ENCODE measurements around the gene ZEB2.

Gene ZEB2

GRCh38 chr2:144377914-144378313 lies 142.0 kb downstream of the ZEB2 start:
- peaks cover 6% of the 10 kb centered on the region for H3K4me1 ChIP-seq (ENCODE audit: insufficient read depth, low read length)
- H3K4me3 ChIP-seq (ENCODE audit: low read depth in 1 of 2, low read length in 2 of 2), result no peak overlapping the region
- H3K4me2 ChIP-seq (ENCODE audit: insufficient read depth, low read length), result no peak overlapping the region
- no peaks in the 10 kb centered on the region for H3K79me2 ChIP-seq (ENCODE audit: insufficient read depth, low read length)
- H4K20me1 ChIP-seq (ENCODE audit: insufficient read depth, low read length), result no peaks in the 10 kb centered on the region
- no peak overlapping the region for H3K9ac ChIP-seq (ENCODE audit: low read depth, low read length)
- no peaks in the 10 kb centered on the region for H3K36me3 ChIP-seq (ENCODE audit: insufficient read depth, low read length)
- TF ChIP-seq EZH2 (IDR thresholded peaks at IDR 0.05; ENCODE audit: borderline replicate concordance, low read depth, low read length, severe bottlenecking), result no peak
- TF ChIP-seq, protein P1, sequence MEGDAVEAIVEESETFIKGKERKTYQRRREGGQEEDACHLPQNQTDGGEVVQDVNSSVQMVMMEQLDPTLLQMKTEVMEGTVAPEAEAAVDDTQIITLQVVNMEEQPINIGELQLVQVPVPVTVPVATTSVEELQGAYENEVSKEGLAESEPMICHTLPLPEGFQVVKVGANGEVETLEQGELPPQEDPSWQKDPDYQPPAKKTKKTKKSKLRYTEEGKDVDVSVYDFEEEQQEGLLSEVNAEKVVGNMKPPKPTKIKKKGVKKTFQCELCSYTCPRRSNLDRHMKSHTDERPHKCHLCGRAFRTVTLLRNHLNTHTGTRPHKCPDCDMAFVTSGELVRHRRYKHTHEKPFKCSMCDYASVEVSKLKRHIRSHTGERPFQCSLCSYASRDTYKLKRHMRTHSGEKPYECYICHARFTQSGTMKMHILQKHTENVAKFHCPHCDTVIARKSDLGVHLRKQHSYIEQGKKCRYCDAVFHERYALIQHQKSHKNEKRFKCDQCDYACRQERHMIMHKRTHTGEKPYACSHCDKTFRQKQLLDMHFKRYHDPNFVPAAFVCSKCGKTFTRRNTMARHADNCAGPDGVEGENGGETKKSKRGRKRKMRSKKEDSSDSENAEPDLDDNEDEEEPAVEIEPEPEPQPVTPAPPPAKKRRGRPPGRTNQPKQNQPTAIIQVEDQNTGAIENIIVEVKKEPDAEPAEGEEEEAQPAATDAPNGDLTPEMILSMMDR (IDR thresholded peaks at IDR 0.05; ENCODE audit: borderline replicate concordance, extremely low read depth, low read length, poor library complexity, severe bottlenecking), result no peak
- no peak overlapping the region for H2AFZ ChIP-seq (ENCODE audit: low read depth, low read length)
- H3K27me3 ChIP-seq (ENCODE audit: insufficient read depth, low read length, poor library complexity), result no peaks in the 10 kb centered on the region
- ATAC-seq (ENCODE audit: insufficient read depth, low read depth), result no peak
- DNase-seq, result no peak
- H3K9me3 ChIP-seq (ENCODE audit: insufficient read depth, low read length, severe bottlenecking), result no peaks in the 10 kb centered on the region
- H3K27ac ChIP-seq (ENCODE audit: low read length), result no peak overlapping the region

DNA sequence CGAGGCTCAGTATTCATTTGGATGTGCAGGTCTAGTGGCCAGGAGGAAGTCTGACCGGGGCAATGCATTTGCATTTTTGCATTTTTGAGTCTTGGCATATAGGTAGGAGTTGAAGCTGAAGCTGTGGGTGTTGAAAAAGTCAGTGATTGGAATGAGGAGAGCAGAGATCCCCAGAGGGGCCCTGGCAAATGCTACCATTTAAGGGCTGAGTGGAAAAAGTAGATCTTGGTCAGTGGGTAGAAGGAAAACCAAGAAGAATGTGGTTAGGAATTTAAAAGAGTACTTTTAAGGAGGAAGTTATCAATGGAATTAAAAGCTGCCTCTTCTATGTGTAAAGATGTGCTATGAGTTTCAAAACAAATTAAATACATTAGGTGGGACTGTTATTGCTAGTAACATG lies 143.0 kb downstream of the ZEB2 start:
- no peak overlapping the region for H3K4me3 ChIP-seq (ENCODE audit: low read depth in 1 of 2, low read length in 2 of 2)
- no peak overlapping the region for H3K27ac ChIP-seq (ENCODE audit: low read length)
- no peaks in the 10 kb centered on the region for H3K9me3 ChIP-seq (ENCODE audit: insufficient read depth, low read length, severe bottlenecking)
- no peak overlapping the region for H3K9ac ChIP-seq (ENCODE audit: low read depth, low read length)
- H3K36me3 ChIP-seq (ENCODE audit: insufficient read depth, low read length), result no peaks in the 10 kb centered on the region
- no peak overlapping the region for H2AFZ ChIP-seq (ENCODE audit: low read depth, low read length)
- TF ChIP-seq, protein P1 (IDR thresholded peaks at IDR 0.05; ENCODE audit: borderline replicate concordance, extremely low read depth, low read length, poor library complexity, severe bottlenecking), result no peak
- TF ChIP-seq EZH2 (IDR thresholded peaks at IDR 0.05; ENCODE audit: borderline replicate concordance, low read depth, low read length, severe bottlenecking), result no peak
- H3K79me2 ChIP-seq (ENCODE audit: insufficient read depth, low read length), result no peaks in the 10 kb centered on the region
- H3K4me2 ChIP-seq (ENCODE audit: insufficient read depth, low read length), result no peak overlapping the region
- DNase-seq, result no peak
- ATAC-seq (ENCODE audit: insufficient read depth, low read depth), result no peak
- H4K20me1 ChIP-seq (ENCODE audit: insufficient read depth, low read length), result no peaks in the 10 kb centered on the region
- H3K4me1 ChIP-seq (ENCODE audit: insufficient read depth, low read length), result no peaks in the 10 kb centered on the region
- no peaks in the 10 kb centered on the region for H3K27me3 ChIP-seq (ENCODE audit: insufficient read depth, low read length, poor library complexity)

- no peak overlapping the region for H3K4me3 ChIP-seq (ENCODE audit: low read depth in 1 of 2, low read length in 2 of 2)
- H3K9me3 ChIP-seq (ENCODE audit: insufficient read depth, low read length, severe bottlenecking), result no peaks in the 10 kb centered on the region
- no peaks in the 10 kb centered on the region for H3K27me3 ChIP-seq (ENCODE audit: insufficient read depth, low read length, poor library complexity)
- no peak overlapping the region for H2AFZ ChIP-seq (ENCODE audit: low read depth, low read length)
- H3K9ac ChIP-seq (ENCODE audit: low read depth, low read length), result no peak overlapping the region
- ATAC-seq (ENCODE audit: insufficient read depth, low read depth) (no peak), DNase-seq (no peak)
- no peaks in the 10 kb centered on the region for H3K36me3 ChIP-seq (ENCODE audit: insufficient read depth, low read length)
- H3K4me2 ChIP-seq (ENCODE audit: insufficient read depth, low read length), result no peak overlapping the region
- H3K79me2 ChIP-seq (ENCODE audit: insufficient read depth, low read length), result no peaks in the 10 kb centered on the region
- no peak for TF ChIP-seq EZH2 (IDR thresholded peaks at IDR 0.05; ENCODE audit: borderline replicate concordance, low read depth, low read length, severe bottlenecking)
- TF ChIP-seq, protein P1 (IDR thresholded peaks at IDR 0.05; ENCODE audit: borderline replicate concordance, extremely low read depth, low read length, poor library complexity, severe bottlenecking), result no peak
- H3K27ac ChIP-seq (ENCODE audit: low read length), result no peak overlapping the region
- no peaks in the 10 kb centered on the region for H3K4me1 ChIP-seq (ENCODE audit: insufficient read depth, low read length)
- H4K20me1 ChIP-seq (ENCODE audit: insufficient read depth, low read length), result no peaks in the 10 kb centered on the region
Measured at GRCh38 chr2:144376460-144376859, 143.5 kb downstream of the ZEB2 start.

DNA sequence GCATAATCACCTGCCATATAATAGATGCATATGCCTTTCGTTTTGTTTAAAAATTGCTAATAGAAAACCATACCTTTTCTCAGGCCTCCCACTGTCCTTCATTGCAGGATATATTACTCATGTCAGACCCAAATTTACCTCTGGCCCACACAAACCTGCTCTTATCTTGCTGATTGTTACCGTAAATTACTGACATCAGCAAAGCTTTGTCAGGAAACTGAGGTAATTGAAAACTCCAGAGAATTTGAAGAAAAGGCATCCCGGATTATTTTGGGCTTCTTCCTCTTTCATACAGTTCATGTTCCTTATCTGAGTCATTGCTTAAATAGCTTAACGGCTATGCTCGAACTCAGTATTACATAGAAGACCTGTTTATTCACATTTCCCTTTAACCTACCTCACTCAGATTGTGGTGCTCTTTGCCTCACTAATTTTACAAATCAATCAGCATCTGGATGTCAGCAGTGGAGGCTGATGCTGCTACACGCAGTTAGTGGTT lies 145.7 kb downstream of the ZEB2 start:
- H3K9ac ChIP-seq (ENCODE audit: low read depth, low read length), result no peak overlapping the region
- no peaks in the 10 kb centered on the region for H4K20me1 ChIP-seq (ENCODE audit: insufficient read depth, low read length)
- H3K9me3 ChIP-seq (ENCODE audit: insufficient read depth, low read length, severe bottlenecking), result no peaks in the 10 kb centered on the region
- H3K79me2 ChIP-seq (ENCODE audit: insufficient read depth, low read length), result no peaks in the 10 kb centered on the region
- no peak overlapping the region for H3K27ac ChIP-seq (ENCODE audit: low read length)
- peaks cover 8% of the 10 kb centered on the region for H3K4me1 ChIP-seq (ENCODE audit: insufficient read depth, low read length)
- no peaks in the 10 kb centered on the region for H3K36me3 ChIP-seq (ENCODE audit: insufficient read depth, low read length)
- H2AFZ ChIP-seq (ENCODE audit: low read depth, low read length), result no peak overlapping the region
- no peak for ATAC-seq (ENCODE audit: insufficient read depth, low read depth)
- no peak for TF ChIP-seq EZH2 (IDR thresholded peaks at IDR 0.05; ENCODE audit: borderline replicate concordance, low read depth, low read length, severe bottlenecking)
- TF ChIP-seq, protein P1 (IDR thresholded peaks at IDR 0.05; ENCODE audit: borderline replicate concordance, extremely low read depth, low read length, poor library complexity, severe bottlenecking), result no peak
- no peak overlapping the region for H3K4me2 ChIP-seq (ENCODE audit: insufficient read depth, low read length)
- DNase-seq, result no peak
- no peaks in the 10 kb centered on the region for H3K27me3 ChIP-seq (ENCODE audit: insufficient read depth, low read length, poor library complexity)
- no peak overlapping the region for H3K4me3 ChIP-seq (ENCODE audit: low read depth in 1 of 2, low read length in 2 of 2)
